Measurements from ENCODE around the gene INSM2. TPM values are rescaled to one million over a fixed set of nuclear protein-coding genes. Genes with fewer than 3 reads are reported as not detected.

INSM2 gene
- total RNA-seq, 1 experiment from 2014 or later: not detected

GRCh38 chr14:35558680-35559079, 24.7 kb downstream of the INSM2 start:
- Histone ChIP-seq H3K27ac (no peak overlapping the region), H3K36me3 (no peaks in the 10 kb centered on the region), H3K27me3 (replicated peaks) (no peaks in the 10 kb centered on the region), H3K4me3 (no peak overlapping the region), H3K4me1 (replicated peaks) (no peaks in the 10 kb centered on the region), H3K9me3 (replicated peaks) (no peaks in the 10 kb centered on the region)
- DNase-seq (ENCODE audit: low read depth in 1 of 2, low spot score in 2 of 2): no peak

- H3K4me1 ChIP-seq (replicated peaks): no peaks in the 10 kb centered on the region
- H3K9me3 ChIP-seq (replicated peaks): no peaks in the 10 kb centered on the region
Observed at GRCh38 chr14:35565871-35566464, 32.0 kb downstream of the INSM2 start.

GRCh38 chr14:35571598-35571997, 37.6 kb downstream of the INSM2 start:
- no peak for DNase-seq (ENCODE audit: low read depth in 1 of 2, low spot score in 2 of 2)
- Histone ChIP-seq H3K27me3 (replicated peaks) (no peaks in the 10 kb centered on the region), H3K4me1 (replicated peaks) (no peaks in the 10 kb centered on the region), H3K9me3 (replicated peaks) (no peaks in the 10 kb centered on the region), H3K27ac (no peak overlapping the region), H3K4me3 (no peak overlapping the region), H3K36me3 (no peaks in the 10 kb centered on the region)

More at GRCh38 chr14:35565871-35566464, 32.0 kb downstream of the INSM2 start:
- H3K27me3 ChIP-seq (replicated peaks): no peaks in the 10 kb centered on the region
- no peak overlapping the region for H3K4me3 ChIP-seq
- DNase-seq (ENCODE audit: low read depth in 1 of 2, low spot score in 2 of 2): no peak
- no peaks in the 10 kb centered on the region for H3K36me3 ChIP-seq
- no peak overlapping the region for H3K27ac ChIP-seq

- no peak for DNase-seq (ENCODE audit: low read depth in 1 of 2, low spot score in 2 of 2)
- Histone ChIP-seq H3K9me3 (replicated peaks) (no peaks in the 10 kb centered on the region), H3K36me3 (no peaks in the 10 kb centered on the region), H3K27me3 (replicated peaks) (no peaks in the 10 kb centered on the region), H3K27ac (no peak overlapping the region), H3K4me1 (replicated peaks) (no peaks in the 10 kb centered on the region), H3K4me3 (no peak overlapping the region)
Observed at GRCh38 chr14:35573911-35574310, 39.9 kb downstream of the INSM2 start.

- no peaks in the 10 kb centered on the region for H3K9me3 ChIP-seq (replicated peaks)
- H3K27ac ChIP-seq: no peak overlapping the region
- no peak overlapping the region for H3K4me3 ChIP-seq
- no peak for DNase-seq (ENCODE audit: low read depth in 1 of 2, low spot score in 2 of 2)
- no peaks in the 10 kb centered on the region for H3K36me3 ChIP-seq
- no peaks in the 10 kb centered on the region for H3K4me1 ChIP-seq (replicated peaks)
- H3K27me3 ChIP-seq (replicated peaks): no peaks in the 10 kb centered on the region
Observed at GRCh38 chr14:35576260-35576659, 42.3 kb downstream of the INSM2 start.

GRCh38 chr14:35576856-35577255, 42.9 kb downstream of the INSM2 start:
- no peak for DNase-seq (ENCODE audit: low read depth in 1 of 2, low spot score in 2 of 2)
- H3K36me3 ChIP-seq: no peaks in the 10 kb centered on the region
- H3K27ac ChIP-seq: no peak overlapping the region
- no peaks in the 10 kb centered on the region for H3K4me1 ChIP-seq (replicated peaks)
- H3K27me3 ChIP-seq (replicated peaks): no peaks in the 10 kb centered on the region
- no peaks in the 10 kb centered on the region for H3K9me3 ChIP-seq (replicated peaks)
- no peak overlapping the region for H3K4me3 ChIP-seq

- Histone ChIP-seq H3K27me3 (replicated peaks) (no peaks in the 10 kb centered on the region), H3K9me3 (replicated peaks) (no peaks in the 10 kb centered on the region), H3K36me3 (no peaks in the 10 kb centered on the region), H3K27ac (no peak overlapping the region), H3K4me1 (replicated peaks) (no peaks in the 10 kb centered on the region), H3K4me3 (no peak overlapping the region)
- DNase-seq (ENCODE audit: low read depth in 1 of 2, low spot score in 2 of 2): no peak
Observed at GRCh38 chr14:35578135-35578534, 44.2 kb downstream of the INSM2 start.

- Histone ChIP-seq H3K27ac (no peak overlapping the region), H3K9me3 (replicated peaks) (no peaks in the 10 kb centered on the region), H3K27me3 (replicated peaks) (no peaks in the 10 kb centered on the region), H3K36me3 (no peaks in the 10 kb centered on the region), H3K4me1 (replicated peaks) (no peaks in the 10 kb centered on the region), H3K4me3 (no peak overlapping the region)
- no peak for DNase-seq (ENCODE audit: low read depth in 1 of 2, low spot score in 2 of 2)
Observed at GRCh38 chr14:35578639-35579038, 44.7 kb downstream of the INSM2 start.

Other genes with a start within 250 kb of the INSM2 start
- 306 and 325 TPM in 2 replicates for gene PSMA6, start 241.8 kb upstream of the INSM2 start, total RNA-seq (2014; rRNA removed; shearing (Covaris generic))
- 115 and 172 TPM in 2 replicates for gene NFKBIA, start 129.4 kb upstream of the INSM2 start, total RNA-seq (2014; rRNA removed; shearing (Covaris generic))

All from SJSA1 (cell line).